ENCODE measurements around the gene SATB2.

Gene SATB2

GRCh38 chr2:199452260-199452990 lies 5.3 kb downstream of the SATB2 start:
- no peak for DNase-seq (ENCODE audit: low read depth)

DNA sequence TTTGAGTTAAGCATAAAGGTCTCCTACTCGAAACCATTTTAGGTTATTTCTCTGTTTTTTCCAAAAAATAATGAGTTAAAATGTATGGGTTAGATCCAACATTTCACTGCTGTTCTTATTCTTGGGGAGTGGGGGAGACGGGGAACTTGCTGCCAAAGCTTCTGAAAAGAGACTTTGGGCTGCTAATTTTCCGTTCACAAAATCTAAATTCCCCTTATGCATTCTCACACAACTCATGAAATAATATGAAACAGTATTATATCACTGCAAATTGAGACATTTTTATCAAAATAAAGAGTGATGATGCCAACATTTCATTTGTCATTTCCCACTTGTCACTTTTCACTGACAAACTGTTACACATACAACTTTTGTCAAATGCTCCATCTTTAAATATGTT lies 7.8 kb downstream of the SATB2 start:
- no peak for DNase-seq (ENCODE audit: low read depth)

DNA sequence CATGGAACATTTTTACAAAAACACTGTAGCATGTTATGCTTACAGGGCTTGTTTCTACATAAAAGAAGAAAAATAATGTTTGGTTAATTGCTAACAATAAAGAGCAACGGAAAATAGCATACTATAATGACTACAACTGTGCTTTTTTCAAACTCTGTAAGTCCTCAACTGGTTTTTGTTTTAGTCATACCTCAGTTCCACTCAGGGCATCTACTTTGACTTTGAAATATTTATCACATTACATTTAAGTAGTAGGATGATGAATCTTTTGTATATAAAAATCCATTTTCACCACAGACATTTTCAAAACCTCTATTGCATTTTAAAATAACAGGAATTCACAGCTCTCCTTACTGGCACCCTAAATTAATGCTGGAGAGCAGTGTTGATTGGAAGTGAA lies 8.3 kb downstream of the SATB2 start:
- DNase-seq (ENCODE audit: low read depth) = no peak

DNA sequence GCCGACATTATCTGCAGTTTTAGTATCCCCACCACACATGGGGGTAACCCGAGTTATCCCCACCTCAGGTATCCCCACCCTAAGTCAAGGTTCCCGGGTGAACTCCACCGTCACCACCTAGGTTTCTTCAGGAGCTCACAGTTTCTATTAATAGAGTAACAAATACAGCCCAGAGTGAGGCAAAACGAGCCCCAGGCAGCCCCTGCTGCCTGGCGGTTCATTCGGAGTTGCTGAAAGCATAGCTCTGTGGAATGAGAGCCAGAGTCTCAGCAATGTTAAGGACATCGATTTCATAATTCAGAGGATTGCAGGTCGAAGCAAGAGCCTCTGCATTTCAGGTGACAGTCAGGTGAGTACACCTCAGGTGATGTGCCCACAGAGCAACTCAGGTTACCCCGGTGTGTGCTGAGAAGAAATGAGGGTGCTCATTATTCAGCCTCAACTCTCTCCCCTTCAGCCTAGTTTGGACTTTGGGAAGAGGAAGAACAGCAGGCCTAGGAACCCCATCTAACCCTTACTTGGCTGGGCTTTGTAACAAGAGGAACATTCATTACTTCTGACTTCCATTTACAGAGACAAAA lies 10.7 kb downstream of the SATB2 start:
- no peak for DNase-seq (ENCODE audit: low read depth)

DNA sequence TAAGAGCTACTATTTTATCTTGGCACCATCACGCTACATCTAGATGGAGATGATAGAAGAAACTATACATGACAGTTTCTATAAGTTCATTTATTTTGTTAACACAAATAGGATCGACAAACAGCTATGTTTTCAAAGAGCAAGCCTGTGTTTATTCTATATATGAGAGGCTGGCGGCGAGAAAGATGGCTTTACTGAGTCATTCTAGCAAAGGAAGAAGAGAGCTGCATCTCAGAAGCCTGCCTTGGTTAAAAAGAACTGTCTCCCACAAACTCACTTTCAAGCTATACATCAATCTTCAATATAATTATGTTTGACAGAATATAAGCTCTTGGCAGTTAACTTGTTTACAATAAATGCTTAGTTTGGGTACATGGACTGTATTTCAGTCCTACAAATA lies 13.0 kb downstream of the SATB2 start:
- no peak for DNase-seq (ENCODE audit: low read depth)

DNA sequence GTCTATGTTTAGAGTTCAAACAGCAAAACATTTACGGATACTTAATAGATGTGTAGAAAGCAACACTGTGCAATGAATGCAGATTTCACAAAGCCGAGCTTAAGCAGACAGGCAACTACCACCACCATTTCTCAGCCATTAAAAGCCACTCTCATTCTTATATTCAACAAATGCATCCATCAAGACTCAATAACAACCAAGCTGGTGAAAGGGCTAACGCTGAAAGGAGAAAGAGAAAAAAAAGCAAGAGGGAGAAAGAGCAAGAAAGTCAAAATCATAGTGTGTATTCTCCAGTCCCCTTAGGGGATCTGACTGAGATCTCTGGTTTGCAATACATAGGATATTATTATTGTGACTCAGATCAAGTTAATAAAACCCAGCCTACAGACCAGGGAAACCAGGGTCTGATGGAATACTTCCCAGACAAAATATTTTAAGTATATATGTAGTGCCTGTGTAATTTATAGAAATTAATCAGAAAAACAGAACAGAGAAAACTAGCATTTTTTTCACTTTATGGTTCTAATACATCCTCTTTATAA lies 14.1 kb downstream of the SATB2 start:
- no peak for DNase-seq (ENCODE audit: low read depth)

GRCh38 chr2:199442173-199442572 lies 15.6 kb downstream of the SATB2 start:
- no peak for DNase-seq (ENCODE audit: low read depth)

GRCh38 chr2:199441759-199442158 lies 16.0 kb downstream of the SATB2 start:
- DNase-seq (ENCODE audit: low read depth) = no peak

GRCh38 chr2:199440118-199440517 lies 17.6 kb downstream of the SATB2 start:
- no peak for DNase-seq (ENCODE audit: low read depth)

- DNase-seq (ENCODE audit: low read depth) = no peak
These were observed 18.2 kb downstream of the SATB2 start for GRCh38 chr2:199439542-199439941.

DNA sequence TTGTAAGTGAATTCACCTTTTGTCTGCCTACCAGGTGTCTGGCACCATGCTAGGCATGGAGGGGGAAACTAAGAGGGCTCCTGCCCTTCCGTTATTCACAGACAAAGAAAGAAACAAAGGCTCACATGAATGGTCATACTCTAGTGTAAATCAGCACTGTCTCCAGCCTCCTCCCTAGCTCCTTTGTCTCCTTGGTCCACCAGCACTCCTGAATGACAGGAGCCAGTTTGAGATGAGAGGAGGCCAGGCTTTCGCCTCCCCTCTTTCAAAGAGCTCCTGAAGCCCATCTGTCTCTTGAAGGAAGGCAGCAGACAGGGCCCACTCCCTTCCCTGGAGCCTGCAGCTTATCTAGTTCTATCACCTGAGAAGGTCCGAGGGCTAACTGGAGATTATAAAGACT lies 18.7 kb downstream of the SATB2 start:
- no peak for DNase-seq (ENCODE audit: low read depth)

DNA sequence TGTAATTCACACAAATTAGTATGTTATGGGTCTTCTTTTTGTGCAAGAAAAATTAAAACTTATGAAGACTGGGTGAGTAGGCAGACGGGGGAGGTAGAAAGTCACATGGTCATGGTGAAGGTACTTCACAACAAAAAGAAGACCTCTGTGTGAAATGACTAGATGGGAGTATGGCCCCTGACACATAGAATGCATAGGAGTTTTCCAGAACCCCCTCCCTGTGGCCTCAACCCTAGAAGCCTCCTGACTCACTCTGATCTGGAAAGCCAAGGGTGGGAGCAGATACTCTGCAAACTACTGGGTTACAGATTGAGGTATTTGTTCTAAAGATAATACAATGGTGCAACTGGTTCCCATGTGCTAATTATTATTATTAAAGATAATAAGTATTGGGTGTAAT lies 23.2 kb downstream of the SATB2 start:
- DNase-seq (ENCODE audit: low read depth) = no peak

DNA sequence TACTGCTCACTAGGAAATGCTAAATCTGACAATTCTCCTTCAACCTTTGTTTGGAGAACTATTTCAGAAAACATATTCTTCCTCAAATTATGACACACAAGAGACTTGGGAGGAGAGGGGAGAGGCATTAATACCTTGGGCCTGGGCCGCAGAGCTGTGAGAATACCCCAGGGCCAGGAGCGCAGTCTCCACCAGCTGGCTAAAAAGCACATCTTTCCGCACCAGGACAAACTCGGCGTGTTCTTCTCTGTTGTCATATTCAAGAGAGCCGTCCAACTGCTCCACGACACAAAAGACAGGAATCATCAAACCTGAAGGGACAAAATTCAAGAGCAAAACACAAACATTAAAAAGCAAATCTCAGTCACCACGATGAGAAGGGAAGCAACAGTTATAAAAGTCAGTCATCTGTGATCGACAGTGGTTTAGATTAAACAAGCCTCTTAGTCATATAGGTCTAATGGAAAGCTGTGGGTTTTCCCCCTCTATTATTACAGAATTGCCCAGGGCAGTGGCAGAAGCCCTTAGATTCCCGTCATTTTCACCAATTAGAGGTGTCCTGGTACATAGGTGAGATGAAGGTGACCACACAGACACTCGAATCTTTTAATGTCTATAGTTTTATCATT lies 24.4 kb downstream of the SATB2 start:
- no peak for DNase-seq (ENCODE audit: low read depth)

DNA sequence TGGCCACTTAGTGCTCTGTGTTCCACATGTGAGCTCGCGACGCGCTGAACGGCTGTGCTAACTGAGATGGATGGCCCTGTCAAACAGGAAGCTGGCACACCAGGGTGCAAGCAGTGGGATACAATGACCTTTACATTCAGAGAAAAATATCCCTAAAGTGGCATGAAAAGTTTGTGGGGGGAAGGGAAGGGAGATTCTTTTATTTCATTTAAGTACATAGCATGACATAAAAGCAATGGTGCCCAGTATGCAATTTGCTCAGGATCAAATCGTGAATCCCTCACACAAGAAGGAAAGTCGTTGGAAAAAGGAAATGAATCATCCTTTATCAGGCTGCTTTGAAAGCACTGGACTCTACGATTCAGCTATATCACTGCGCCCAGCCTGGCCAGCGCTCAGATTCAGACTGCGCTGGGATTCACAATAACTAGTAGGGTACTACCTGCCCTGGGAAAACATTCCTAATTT lies 26.0 kb downstream of the SATB2 start:
- DNase-seq (ENCODE audit: low read depth) = no peak

DNA sequence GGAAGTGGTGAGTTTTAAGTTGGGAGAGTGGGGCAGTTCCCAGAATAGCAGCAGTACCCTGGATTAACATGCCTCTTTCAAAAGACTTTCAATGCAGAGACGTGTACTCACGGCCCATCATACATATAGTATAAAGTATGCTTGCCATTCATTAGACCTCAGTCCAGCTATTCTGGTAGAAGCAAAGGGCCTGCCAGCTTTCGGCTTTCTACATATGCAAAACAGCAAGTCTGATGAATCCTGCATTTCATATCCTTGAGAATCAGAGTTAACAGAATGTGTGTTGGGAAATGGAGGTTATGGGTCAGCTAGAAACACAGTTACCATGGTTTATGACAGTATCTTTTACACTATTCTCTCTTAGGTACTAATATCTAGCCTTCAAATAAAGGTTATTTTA lies 27.5 kb downstream of the SATB2 start:
- DNase-seq (ENCODE audit: low read depth) = no peak

- no peak for DNase-seq (ENCODE audit: low read depth)
These were observed 29.4 kb downstream of the SATB2 start for GRCh38 chr2:199428291-199428690.

DNA sequence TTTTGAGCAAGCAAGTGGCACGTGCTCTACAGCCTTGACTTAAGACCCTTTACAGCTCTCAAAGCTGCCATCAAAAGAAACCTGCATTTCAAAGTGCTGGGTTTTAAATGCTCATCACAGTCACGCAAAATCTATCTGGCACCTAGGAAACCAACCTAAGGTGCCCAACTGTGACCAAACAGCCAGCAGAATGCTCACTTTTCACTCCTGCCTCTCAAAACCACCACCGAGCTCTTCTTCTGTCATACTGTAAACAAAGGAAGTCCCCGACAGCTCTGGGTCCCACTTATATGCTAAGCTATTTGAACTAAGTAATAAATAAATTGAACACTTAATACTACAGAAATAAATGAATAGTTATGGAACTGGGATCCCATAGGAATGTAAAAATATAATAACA lies 33.6 kb downstream of the SATB2 start:
- no peak for DNase-seq (ENCODE audit: low read depth)

GRCh38 chr2:199419428-199419827 lies 38.3 kb downstream of the SATB2 start:
- DNase-seq (ENCODE audit: low read depth) = no peak

DNA sequence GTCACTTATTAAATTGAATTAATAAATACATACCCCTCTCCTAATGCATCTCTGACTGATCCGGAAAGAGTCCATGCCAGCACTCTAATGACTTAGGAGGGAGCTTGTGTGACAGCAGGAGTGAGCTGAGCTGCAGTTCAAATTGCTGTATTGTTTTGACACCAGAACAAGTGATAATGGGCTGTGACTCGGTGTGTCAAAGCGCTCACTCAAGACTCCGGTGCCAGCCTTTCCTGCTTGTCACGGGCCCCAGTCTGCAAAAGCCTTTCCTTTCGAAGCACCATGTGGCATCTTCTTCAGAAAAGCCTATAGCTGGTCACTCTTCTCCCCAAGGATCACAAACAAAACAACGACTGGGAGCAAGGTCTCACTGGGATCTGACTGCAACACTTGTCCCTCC lies 43.3 kb downstream of the SATB2 start:
- no peak for DNase-seq (ENCODE audit: low read depth)

DNA sequence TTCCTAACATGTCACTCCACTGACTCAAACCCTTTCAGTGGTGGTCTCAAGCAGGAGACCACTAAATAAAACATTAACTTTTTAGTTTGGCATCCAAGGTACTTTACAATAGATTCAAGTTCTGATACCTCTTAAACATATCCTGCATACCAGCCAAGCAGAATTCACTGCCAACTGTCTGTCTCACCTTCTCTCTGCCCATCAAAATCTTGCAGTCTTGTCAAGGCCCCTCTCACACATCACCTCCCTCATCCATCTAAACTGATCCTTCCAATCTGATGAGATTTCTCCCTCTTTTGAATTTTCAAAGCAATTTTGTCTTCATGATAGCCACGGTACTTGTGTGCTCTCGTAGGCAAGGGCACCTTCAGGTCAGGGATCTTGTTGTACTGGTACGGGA lies 43.7 kb downstream of the SATB2 start:
- no peak for DNase-seq (ENCODE audit: low read depth)

DNA sequence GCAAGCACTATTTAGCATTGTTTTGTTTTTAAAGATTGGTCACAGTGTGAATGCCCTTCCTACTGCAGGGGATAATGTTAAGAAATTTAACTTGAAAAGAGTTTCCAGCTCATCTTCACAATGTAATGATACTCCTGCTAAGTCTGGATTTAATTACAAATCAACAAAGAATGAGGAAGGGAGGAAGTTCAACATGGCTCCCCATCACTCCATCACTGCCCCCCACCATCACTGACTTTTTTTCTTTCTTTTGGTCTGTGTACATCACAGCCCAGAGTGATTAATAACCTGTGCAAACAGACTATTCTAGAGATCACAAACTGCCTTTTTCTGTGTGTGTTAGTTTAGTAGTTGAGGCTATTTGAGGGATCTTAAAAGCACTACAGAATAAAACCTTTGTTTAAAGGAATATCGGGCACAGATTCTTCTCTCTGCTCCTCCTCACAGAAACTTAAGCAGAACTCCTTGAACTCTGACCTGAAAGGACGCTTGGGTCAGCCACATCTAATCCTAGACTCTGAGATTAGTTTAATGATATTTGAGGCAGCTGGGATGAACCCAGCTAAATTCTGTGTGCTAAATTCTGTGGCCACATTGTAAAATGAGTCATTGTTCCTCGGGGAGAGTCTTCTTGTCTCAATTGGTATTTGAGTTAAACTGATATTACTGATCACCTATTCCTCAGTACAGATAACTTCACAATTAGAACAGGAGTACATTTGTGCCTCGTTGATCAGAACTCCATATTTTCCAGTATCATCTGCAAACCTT lies 47.8 kb downstream of the SATB2 start:
- no peak for DNase-seq (ENCODE audit: low read depth)

DNA sequence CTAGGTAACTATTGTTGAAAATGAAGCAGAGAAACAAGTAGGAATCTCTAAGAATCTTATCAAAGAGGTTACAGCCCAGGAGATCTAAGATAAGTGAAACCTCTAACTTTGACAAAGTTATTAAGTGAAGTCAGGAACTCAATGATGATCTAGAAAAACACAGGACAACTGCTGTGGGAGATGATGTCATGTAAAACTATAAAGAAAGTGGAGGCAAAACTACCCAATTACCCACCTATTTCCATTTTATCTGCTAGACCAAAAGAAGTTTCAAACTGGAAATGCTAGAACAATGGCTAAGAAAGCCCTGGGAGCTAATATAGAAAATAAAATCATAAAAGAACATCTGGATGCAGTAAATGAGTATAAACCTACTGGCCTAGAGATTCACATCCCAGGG lies 50.3 kb downstream of the SATB2 start:
- DNase-seq (ENCODE audit: low read depth) = no peak

DNA sequence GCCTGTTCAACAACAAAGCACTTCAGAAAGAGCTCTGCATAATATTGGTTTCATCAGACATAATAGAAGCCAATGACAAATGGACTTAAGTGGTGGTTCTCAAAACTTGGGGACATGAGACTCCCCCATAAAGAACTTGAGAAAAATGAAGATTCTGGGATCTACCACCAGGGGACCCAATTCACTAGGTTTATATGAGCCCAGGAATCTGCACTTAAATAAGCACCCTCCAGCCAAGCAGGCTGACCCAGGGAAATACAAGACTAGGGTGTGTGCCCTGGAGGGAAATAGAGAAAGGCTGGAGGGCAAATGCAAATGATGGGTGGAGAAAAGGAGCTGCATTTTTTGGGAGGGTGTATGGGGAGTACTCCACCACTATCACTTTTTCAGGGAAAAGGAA lies 52.5 kb downstream of the SATB2 start:
- DNase-seq (ENCODE audit: low read depth) = no peak

Data from T-helper 22 cell (primary cell).